Measurements from ENCODE around the gene ETS1.
A peak's percentile ranks its signal among the peaks of the same experiment; 100 is the strongest.

GRCh38 chr11:128481135-128481534 lies 106.2 kb downstream of the ETS1 start:
- no peak for TF ChIP-seq CTCF (IDR thresholded peaks at IDR 0.05)
- no peak for TF ChIP-seq POLR2A (IDR thresholded peaks at IDR 0.05)
- peak; percentile 70 to 97 for TF ChIP-seq EP300 (IDR thresholded peaks at IDR 0.05)
